Keratinocyte (primary cell): ENCODE results near the gene HIGD1C. TPM values are rescaled to one million over a fixed set of nuclear protein-coding genes. Genes with fewer than 3 reads are reported as not detected.

ENCODE experiments used
- DNase-seq: peaks from one replicate; pipeline ENCODE4 v3.0.0-alpha.2; 2011; ENCODE audit warnings: low read depth, missing footprints, low spot score
- FAIRE-seq: peaks from 2 replicates; lab custom pipeline; 2011; peaks lifted over from hg19 to GRCh38; lab: Jason Lieb, UNC
- H2AFZ ChIP-seq: 2 replicates; pipeline ENCODE4 v1.6.0; 2012; ENCODE audit warnings: low read length, control low read depth, inconsistent platforms; ENCODE audit not compliant: control insufficient read depth
- H3K27ac ChIP-seq: 2 replicates; pipeline ENCODE4 v1.5.1; 2011; ENCODE audit warnings: low read length; ENCODE audit not compliant: control insufficient read depth, insufficient read depth
- H3K27me3 ChIP-seq: 3 replicates; pipeline ENCODE4 v1.6.0; 2011; ENCODE audit warnings: low read length; ENCODE audit not compliant: control insufficient read depth, insufficient read depth; ENCODE audit errors: extremely low read depth
- H3K36me3 ChIP-seq, 2 experiments: 2 replicates in 1 of 2; 3 replicates in 1 of 2; pipeline ENCODE4 v1.5.1; 2011; ENCODE audit warnings: low read length in 2 of 2, mild to moderate bottlenecking in 1 of 2; ENCODE audit not compliant: control insufficient read depth in 2 of 2, insufficient read depth in 2 of 2; ENCODE audit errors: extremely low read depth in 1 of 2
- H3K4me1 ChIP-seq: 3 replicates; pipeline ENCODE4 v1.5.1; 2011; ENCODE audit warnings: low read length; ENCODE audit not compliant: control insufficient read depth, insufficient read depth; ENCODE audit errors: extremely low read depth
- H3K4me2 ChIP-seq: 3 replicates; pipeline ENCODE4 v1.6.0; 2011; ENCODE audit warnings: low read depth, low read length; ENCODE audit not compliant: control insufficient read depth, insufficient read depth; ENCODE audit errors: extremely low read depth
- H3K4me3 ChIP-seq, 3 experiments: fragments of 200-600 bp in 1 of 3; sonication (generic) in 1 of 3; 2 replicates in 2 of 3; 3 replicates in 1 of 3; pipeline ENCODE4 v1.5.1; 2011 to 2016; ENCODE audit warnings: low read length in 3 of 3, mild to moderate bottlenecking in 3 of 3, control low read depth in 2 of 3, inconsistent platforms in 1 of 3, low read depth in 1 of 3, mixed read lengths in 1 of 3, mixed run types in 1 of 3, moderate library complexity in 1 of 3; ENCODE audit not compliant: control insufficient read depth in 2 of 3, insufficient read depth in 2 of 3; ENCODE audit errors: extremely low read depth in 1 of 3
- H3K79me2 ChIP-seq: 2 replicates; pipeline ENCODE4 v1.6.0; 2012; ENCODE audit warnings: low read length; ENCODE audit not compliant: control insufficient read depth, insufficient read depth
- H3K9ac ChIP-seq: 3 replicates; pipeline ENCODE4 v1.6.0; 2011; ENCODE audit warnings: low read length; ENCODE audit not compliant: control insufficient read depth, insufficient read depth; ENCODE audit errors: extremely low read depth
- H3K9me1 ChIP-seq: 3 replicates; pipeline ENCODE4 v1.6.0; 2011; ENCODE audit warnings: low read length; ENCODE audit not compliant: control insufficient read depth, insufficient read depth; ENCODE audit errors: extremely low read depth
- H3K9me3 ChIP-seq: 2 replicates; pipeline ENCODE4 v1.5.1; 2012; ENCODE audit warnings: low read depth, low read length; ENCODE audit not compliant: control insufficient read depth
- H4K20me1 ChIP-seq: 3 replicates; pipeline ENCODE4 v1.6.0; 2011; ENCODE audit warnings: low read length; ENCODE audit not compliant: control insufficient read depth, insufficient read depth; ENCODE audit errors: extremely low read depth
- EZH2 ChIP-seq: IDR thresholded peaks from one replicate; pipeline ENCODE4 v1.6.1; 2012; ENCODE audit warnings: inconsistent platforms, mild to moderate bottlenecking, low read length, moderate library complexity
- dilution Hi-C: fragments of 300-500 bp; cut with MboI; formaldehyde crosslinking; loops from one replicate; pipeline ENCODE4 v1.7.0; 2020; ENCODE audit warnings: low sequenced_read_pairs; ENCODE audit not compliant: extremely low pct_ligation_motif_present
- polyA plus RNA-seq, 5 experiments: library from polyadenylated mRNA; depleted of rRNA in 3 of 5; stranded (reverse) in 3 of 5; stranded (forward) in 1 of 5; unstranded in 1 of 5; fragments of >200 nt; gene quantifications; 1 replicate in 1 of 5; 2 replicates in 3 of 5; 3 replicates in 1 of 5; pipeline versions ENCODE4 v1.2.1 to v1.2.3, GENCODE V29; 2011 to 2012; ENCODE audit warnings: missing spikeins in 2 of 5, low read depth in 1 of 5, low replicate concordance in 1 of 5
- TF ChIP-seq, protein P1 (sequence below), 3 experiments: IDR thresholded peaks in 1 of 3; conservative IDR thresholded peaks in 1 of 3; optimal IDR thresholded peaks in 1 of 3; 2 replicates in 2 of 3; 3 replicates in 1 of 3; pipeline versions ENCODE3 to v1.5.1; 2011; ENCODE audit warnings: low read length in 3 of 3, mild to moderate bottlenecking in 3 of 3, moderate library complexity in 2 of 3, control low read depth in 1 of 3, inconsistent platforms in 1 of 3; ENCODE audit not compliant: insufficient read depth in 2 of 3; ENCODE audit errors: extremely low read depth in 1 of 3

HIGD1C gene
- polyA plus RNA-seq, 1 donor (not counting 4 experiments of a cell fraction or from before 2014, with no cell fraction given), result not detected

DNA sequence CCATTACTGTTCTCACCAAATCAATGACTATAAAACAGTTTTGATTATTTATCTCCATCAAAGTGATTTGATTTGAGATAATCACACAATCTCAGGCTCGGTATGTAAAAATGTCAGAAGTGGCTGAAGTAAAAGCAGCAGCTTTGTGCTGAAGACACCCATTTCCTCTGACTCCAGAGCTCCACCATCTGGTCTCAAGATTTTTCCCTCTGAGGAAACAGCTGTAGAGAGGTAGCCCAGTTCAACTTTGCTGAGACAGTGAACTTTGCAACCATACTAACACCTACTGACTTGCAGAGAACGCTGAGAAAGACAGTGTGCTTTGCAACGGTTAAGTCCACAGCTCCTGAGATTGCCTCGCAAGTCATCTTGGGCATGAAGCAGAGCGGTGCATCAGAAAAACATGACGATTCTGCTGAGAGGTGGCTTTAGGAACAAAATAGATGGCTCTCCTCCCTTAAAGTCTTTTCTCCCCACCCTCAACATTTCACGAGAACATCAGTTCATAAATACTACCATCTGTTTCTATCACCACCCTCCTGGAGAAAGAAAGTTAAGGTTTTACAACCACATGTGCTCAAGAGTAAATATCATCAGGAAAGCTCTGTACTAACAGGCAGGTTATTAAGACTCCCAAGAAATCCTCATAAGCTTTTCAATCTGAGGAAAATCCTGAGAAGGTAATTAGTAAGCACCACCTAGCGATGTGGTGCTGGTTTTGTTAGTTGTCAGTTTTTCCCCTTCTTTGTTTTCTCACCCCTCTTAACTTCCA lies 34.8 kb downstream of the HIGD1C start:
- no peaks in the 10 kb centered on the region for H3K79me2 ChIP-seq
- dilution Hi-C loops, result no loop called here
- no peak for DNase-seq
- H3K27me3 ChIP-seq, result no peaks in the 10 kb centered on the region
- H3K4me3 ChIP-seq, result no peak overlapping the region
- H3K9me1 ChIP-seq, result no peaks in the 10 kb centered on the region
- peak; percentile 76 for FAIRE-seq
- peaks cover 12 to 19% of the 10 kb centered on the region in 2 experiments for H3K36me3 ChIP-seq
- H3K9ac ChIP-seq, result no peak overlapping the region
- H4K20me1 ChIP-seq, result no peaks in the 10 kb centered on the region
- no peaks in the 10 kb centered on the region for H3K4me1 ChIP-seq
- no peak for TF ChIP-seq EZH2
- TF ChIP-seq, protein P1, sequence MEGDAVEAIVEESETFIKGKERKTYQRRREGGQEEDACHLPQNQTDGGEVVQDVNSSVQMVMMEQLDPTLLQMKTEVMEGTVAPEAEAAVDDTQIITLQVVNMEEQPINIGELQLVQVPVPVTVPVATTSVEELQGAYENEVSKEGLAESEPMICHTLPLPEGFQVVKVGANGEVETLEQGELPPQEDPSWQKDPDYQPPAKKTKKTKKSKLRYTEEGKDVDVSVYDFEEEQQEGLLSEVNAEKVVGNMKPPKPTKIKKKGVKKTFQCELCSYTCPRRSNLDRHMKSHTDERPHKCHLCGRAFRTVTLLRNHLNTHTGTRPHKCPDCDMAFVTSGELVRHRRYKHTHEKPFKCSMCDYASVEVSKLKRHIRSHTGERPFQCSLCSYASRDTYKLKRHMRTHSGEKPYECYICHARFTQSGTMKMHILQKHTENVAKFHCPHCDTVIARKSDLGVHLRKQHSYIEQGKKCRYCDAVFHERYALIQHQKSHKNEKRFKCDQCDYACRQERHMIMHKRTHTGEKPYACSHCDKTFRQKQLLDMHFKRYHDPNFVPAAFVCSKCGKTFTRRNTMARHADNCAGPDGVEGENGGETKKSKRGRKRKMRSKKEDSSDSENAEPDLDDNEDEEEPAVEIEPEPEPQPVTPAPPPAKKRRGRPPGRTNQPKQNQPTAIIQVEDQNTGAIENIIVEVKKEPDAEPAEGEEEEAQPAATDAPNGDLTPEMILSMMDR (optimal IDR thresholded peaks at IDR 0.05 in 1 of 3, IDR thresholded peaks at IDR 0.05 in 1 of 3, conservative IDR thresholded peaks at IDR 0.05 in 1 of 3; ENCODE audit: extremely low read depth in 1 of 3, insufficient read depth in 2 of 3, low read length in 3 of 3), result peak; percentile 52 to 72 (median 57)
- no peak overlapping the region for H3K4me2 ChIP-seq
- no peaks in the 10 kb centered on the region for H3K9me3 ChIP-seq
- no peak overlapping the region for H3K27ac ChIP-seq
- H2AFZ ChIP-seq, result no peak overlapping the region

DNA sequence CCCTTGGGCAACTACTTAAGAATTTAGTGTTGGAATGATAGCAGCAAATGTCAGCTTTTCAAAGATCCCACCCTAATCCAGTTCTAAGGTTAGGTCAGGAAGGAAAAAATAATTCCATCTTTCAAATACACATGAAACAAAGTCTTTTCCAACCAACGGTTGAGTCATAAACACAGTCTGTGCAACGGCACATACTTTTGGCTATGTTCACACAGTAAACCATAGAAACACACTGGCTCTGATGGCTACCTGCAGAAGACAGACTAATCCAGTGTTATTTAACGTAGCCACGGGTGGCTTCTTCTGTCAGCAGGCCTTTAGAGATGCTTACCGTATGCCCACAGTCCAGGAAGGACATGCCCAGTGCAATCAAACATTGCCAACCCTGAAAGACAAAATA lies 35.7 kb downstream of the HIGD1C start:
- Histone ChIP-seq H3K9ac (no peak overlapping the region), H3K4me1 (no peaks in the 10 kb centered on the region), H3K9me1 (no peaks in the 10 kb centered on the region), H2AFZ (no peak overlapping the region), H3K27me3 (no peaks in the 10 kb centered on the region), H3K4me2 (no peak overlapping the region), H3K27ac (no peak overlapping the region), H4K20me1 (no peaks in the 10 kb centered on the region), H3K4me3 (no peak overlapping the region), H3K9me3 (no peaks in the 10 kb centered on the region), H3K79me2 (no peaks in the 10 kb centered on the region), H3K36me3 (peaks cover 18 to 21% of the 10 kb centered on the region in 2 experiments)
- FAIRE-seq (no peak), DNase-seq (no peak)
- TF ChIP-seq, protein P1 (optimal IDR thresholded peaks at IDR 0.05 in 1 of 3, IDR thresholded peaks at IDR 0.05 in 1 of 3, conservative IDR thresholded peaks at IDR 0.05 in 1 of 3; ENCODE audit: extremely low read depth in 1 of 3, insufficient read depth in 2 of 3, low read length in 3 of 3), result no peak
- TF ChIP-seq EZH2, result no peak
- dilution Hi-C loops, result no loop called here
